ENCODE measurements around the gene SRSF5.

Gene SRSF5

DNA sequence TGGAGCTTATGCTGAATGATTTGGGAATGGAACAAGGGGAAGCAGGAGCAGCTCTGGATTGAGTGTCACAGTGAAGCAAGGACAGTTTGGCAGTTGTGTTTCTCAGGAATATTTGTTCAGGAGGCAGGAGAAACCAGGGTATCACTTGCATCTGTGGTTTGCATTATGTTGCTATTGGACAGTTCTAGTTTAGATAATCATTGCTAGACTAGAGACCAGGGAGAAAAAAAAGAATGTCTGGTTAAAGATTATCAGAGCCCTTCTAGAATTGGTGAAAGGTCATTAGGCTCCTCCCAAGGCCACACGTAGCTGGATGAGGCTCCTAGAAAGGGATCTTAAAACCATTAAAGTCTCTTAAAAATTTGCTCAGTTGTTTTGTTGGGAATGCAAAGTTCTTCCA, 17.0 kb upstream of the SRSF5 start:
- no peak for DNase-seq (ENCODE audit: low spot score)
- TF ChIP-seq, protein P1, sequence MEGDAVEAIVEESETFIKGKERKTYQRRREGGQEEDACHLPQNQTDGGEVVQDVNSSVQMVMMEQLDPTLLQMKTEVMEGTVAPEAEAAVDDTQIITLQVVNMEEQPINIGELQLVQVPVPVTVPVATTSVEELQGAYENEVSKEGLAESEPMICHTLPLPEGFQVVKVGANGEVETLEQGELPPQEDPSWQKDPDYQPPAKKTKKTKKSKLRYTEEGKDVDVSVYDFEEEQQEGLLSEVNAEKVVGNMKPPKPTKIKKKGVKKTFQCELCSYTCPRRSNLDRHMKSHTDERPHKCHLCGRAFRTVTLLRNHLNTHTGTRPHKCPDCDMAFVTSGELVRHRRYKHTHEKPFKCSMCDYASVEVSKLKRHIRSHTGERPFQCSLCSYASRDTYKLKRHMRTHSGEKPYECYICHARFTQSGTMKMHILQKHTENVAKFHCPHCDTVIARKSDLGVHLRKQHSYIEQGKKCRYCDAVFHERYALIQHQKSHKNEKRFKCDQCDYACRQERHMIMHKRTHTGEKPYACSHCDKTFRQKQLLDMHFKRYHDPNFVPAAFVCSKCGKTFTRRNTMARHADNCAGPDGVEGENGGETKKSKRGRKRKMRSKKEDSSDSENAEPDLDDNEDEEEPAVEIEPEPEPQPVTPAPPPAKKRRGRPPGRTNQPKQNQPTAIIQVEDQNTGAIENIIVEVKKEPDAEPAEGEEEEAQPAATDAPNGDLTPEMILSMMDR (IDR thresholded peaks at IDR 0.05; ENCODE audit: extremely low read depth, missing control alignments), result no peak

DNA sequence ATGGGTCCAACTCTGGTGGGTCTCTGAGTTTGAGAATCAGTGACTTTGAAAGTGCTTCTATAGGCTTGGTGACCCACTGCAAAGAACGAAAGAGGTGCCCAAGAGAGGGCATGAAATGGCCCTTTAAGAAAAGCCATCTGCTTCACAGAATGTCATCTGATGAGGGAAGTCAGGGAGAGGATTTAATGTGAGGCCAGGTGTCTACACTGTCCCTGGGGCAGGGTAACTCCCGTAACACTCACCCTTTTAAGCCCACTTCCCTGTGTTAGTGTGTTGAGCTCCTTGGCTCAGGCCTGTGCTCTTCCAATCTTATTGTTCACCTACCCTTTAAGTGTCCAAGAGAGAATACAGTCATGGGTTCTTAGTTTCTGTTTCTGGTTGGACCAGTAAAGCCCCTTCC, 16.4 kb upstream of the SRSF5 start:
- no peak for DNase-seq (ENCODE audit: low spot score)

DNA sequence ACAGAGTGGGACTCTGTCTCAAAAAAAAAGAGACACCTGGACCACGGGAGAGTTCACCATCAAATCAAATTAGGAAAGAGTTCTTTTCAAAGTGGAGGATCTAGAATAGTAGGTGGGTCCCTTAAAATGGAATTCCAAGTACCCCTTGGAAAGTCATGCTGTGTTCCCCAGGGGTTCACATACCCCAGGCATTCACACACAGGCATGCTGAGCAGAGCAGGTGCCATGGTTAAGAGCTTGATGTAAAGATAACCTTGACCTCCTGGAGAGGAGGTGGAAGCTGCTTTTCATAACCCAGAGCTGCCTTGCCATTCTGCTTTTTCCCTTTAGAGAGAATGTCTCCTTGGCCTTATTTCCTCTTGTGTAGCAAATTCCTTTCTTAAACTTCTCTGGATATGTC, 14.2 kb upstream of the SRSF5 start:
- TF ChIP-seq, protein P1 (IDR thresholded peaks at IDR 0.05; ENCODE audit: extremely low read depth, missing control alignments), result no peak

More for the DNA sequence above, 16.4 kb upstream of the SRSF5 start:
- TF ChIP-seq, protein P1 (IDR thresholded peaks at IDR 0.05; ENCODE audit: extremely low read depth, missing control alignments), result no peak

DNA sequence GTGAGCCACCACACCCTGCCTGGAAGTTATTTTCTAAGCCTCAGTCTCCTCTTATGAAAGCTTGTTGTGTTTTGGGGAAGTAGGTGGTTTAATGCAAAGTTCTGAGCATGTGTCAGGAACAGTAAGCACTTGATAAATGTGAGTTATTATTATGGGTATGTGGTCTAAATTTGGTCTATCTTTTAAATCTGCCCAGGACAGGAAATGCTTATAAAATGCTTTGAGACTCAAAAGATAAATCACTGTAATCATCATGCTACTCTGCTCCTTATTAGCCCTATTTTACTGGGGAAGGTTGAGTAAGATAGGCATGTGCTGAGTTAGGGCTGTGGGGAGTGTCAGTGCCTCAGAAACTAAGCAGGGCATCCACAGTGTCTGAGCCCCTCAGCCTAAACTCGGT, 13.1 kb upstream of the SRSF5 start:
- no peak for DNase-seq (ENCODE audit: low spot score)
- TF ChIP-seq, protein P1 (IDR thresholded peaks at IDR 0.05; ENCODE audit: extremely low read depth, missing control alignments), result no peak

More for the DNA sequence above, 14.2 kb upstream of the SRSF5 start:
- DNase-seq (ENCODE audit: low spot score), result no peak

DNA sequence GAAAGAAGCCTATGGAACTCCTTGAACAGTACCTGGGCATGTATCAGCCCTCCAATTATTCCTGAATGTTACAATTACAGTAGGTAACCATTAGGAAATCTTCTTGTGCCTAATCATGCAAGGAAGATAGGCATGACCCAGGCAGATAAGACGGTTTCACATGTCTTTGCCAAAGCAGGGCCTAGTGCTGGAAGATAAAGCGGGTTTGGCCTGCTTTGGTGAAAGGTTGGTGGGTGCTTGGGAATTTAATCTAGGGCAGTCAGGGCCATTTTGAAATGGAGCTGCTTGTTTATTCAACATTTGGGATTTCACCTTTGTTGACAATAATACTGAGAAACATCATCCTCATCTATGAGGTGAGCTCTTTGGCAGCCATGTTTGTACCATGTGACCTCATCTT, 12.5 kb upstream of the SRSF5 start:
- DNase-seq (ENCODE audit: low spot score), result no peak
- TF ChIP-seq, protein P1 (IDR thresholded peaks at IDR 0.05; ENCODE audit: extremely low read depth, missing control alignments), result no peak

DNA sequence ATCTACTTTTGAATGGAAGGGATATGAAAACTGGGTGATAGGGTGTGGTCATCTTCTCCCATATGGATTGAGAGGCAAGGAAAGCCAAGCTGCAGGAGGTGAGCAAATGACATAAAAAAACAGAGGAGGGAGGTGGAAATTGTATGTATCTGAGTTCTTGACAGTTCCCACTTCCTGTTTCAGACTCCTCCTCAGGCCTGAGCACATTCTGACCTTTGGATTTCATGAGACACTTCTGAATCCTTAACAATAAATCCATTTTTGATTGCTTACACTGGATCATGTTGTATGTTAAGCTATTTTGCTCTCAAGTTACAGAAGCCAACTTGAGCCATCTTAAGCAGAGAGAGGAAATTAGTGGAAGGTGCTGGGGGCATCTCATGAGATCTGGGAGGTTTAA, 11.6 kb upstream of the SRSF5 start:
- TF ChIP-seq, protein P1 (IDR thresholded peaks at IDR 0.05; ENCODE audit: extremely low read depth, missing control alignments), result no peak
- DNase-seq (ENCODE audit: low spot score), result no peak

DNA sequence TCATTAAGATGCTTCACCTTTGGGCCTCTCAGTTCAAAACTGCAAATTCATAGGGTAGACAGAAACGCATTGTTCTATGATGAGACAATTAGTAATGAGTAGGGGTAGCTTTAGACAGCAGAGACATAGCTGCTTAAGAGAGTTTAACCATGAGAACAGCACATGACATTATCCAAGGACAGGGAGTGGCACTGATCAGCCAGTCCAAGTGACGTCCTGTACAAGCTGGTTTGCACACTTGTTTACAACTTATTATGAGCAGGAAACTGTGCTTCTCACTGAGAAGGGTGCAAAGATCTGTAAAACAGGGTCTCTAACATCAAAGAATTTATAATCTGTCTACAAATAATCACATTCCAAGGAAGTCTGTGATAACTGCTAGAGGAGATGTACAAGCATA, 11.2 kb upstream of the SRSF5 start:
- no peak for DNase-seq (ENCODE audit: low spot score)
- TF ChIP-seq, protein P1 (IDR thresholded peaks at IDR 0.05; ENCODE audit: extremely low read depth, missing control alignments), result no peak

All from GM20000 (cell line).